ENCODE results near the gene HAUS8.

The HAUS8 gene

DNA sequence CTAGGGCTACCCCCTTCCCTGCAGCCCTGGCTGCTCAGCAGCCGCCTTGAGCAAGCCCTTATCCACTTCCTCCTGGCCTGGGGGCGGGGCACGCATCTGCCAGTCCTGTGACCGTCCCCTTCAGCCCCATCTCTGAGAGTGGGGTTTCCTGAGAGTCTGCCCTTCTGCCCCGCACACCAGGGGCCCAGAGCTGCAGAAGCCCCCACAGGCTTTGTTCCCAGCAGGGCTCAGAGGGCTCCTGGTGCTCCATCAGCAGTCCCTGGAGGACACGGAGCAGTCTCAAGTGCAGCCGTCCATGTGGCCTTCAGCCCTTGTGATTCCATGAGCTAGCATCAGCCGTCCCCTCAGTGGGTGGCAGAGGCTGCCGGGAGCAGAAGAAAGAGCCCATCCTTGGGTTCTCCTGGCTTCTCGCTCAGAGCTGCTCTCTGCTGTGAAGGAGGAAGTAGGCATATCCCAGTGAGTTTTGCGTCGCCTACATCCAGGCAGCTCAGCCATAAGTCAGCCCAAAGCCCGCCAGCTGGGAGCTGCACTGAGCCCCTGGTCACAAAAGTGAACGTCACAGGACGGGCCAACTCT lies 16.6 kb upstream of the HAUS8 start:
- peak; percentile 55 to 67 for DNase-seq

DNA sequence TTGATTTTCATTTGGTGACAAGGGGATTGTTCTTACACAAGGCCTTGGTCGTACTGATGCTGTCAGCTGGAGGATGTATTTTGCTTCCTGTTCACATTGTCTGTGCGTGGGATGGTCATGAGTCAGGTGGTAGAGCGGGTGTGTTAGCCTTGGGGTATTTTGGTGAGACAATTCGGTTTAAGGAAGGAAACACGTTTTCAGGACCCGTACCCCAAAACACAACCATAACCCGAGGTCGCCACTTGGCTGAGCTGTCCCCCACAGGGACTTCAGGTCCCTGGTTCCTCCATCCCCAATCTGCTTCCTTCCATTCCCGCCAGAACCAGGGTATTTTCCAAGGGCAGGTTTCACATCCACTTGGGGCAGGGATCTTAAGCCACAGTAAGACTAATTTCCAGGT lies 15.3 kb upstream of the HAUS8 start:
- no peak for DNase-seq
- no peak for TF ChIP-seq POLR2A (IDR thresholded peaks at IDR 0.05; ENCODE audit: low read length)
- TF ChIP-seq GATA1 (IDR thresholded peaks at IDR 0.05; ENCODE audit: low read depth, low read length) = no peak

More for the DNA sequence above, 16.6 kb upstream of the HAUS8 start:
- TF ChIP-seq POLR2A (IDR thresholded peaks at IDR 0.05; ENCODE audit: low read length) (no peak), GATA1 (IDR thresholded peaks at IDR 0.05; ENCODE audit: low read depth, low read length) (no peak)

DNA sequence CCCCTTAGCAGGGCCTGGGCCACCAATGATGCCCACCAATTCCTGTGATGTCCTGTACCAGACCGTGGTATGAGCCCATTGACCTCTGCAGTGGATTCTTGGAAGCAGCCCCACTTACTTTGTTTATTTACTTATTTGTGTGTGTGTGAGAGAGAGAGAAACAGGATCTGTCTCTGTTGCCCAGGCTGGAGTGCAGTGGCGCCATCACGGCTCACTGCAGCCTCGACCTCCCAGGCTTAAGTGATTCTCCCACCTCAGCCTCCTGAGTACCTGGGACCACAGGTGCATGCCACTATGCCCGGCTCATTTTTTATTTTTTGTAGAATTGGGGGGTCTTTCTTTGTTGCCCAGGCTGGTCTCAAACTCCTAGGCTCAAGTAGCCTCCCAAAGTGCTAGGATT lies 13.3 kb upstream of the HAUS8 start:
- TF ChIP-seq GATA1 (IDR thresholded peaks at IDR 0.05; ENCODE audit: low read depth, low read length) (no peak), POLR2A (IDR thresholded peaks at IDR 0.05; ENCODE audit: low read length) (no peak)
- no peak for DNase-seq

DNA sequence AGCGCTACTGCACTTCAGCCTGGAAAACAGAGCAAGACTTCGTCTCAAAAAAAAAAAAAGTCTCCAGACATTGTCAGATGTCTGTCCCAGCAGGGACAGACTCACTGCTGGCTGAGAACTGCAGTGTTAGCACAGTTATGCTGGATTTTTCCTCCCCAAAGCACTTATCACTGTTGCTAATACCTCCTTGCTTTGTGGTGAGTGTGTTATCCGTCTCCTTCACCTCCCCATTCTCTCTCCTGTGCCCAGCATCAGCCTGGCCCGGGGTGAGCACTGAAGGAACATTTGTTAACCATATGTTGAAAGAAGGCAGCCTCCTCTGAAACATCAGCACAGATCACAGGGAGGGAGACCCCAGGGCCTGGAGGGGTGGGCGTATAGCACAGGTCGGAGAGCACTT lies 11.6 kb upstream of the HAUS8 start:
- DNase-seq = no peak
- no peak for TF ChIP-seq POLR2A (IDR thresholded peaks at IDR 0.05; ENCODE audit: low read length)
- TF ChIP-seq GATA1 (IDR thresholded peaks at IDR 0.05; ENCODE audit: low read depth, low read length) = no peak

DNA sequence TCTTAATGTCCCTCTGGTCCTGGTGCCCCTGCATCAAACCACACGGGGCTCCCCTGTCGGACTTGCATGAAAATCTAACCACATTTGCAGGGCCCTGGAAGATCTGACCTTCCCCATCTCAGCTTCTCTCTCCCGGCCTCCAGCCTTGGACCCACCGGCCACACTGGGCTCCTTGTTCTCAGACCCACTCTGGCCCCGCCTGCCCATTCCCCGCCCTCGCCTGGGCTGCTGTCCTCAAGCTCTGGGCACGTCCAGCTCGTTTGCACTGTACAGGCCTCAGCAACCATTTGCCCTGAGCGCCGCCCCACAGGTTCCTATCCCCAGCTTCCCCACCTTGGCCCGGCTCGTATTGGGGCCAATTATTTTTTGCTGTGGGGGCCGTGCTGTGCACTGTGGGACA lies 10.9 kb upstream of the HAUS8 start:
- DNase-seq = no peak
- TF ChIP-seq POLR2A (IDR thresholded peaks at IDR 0.05; ENCODE audit: low read length) (no peak), GATA1 (IDR thresholded peaks at IDR 0.05; ENCODE audit: low read depth, low read length) (no peak)

DNA sequence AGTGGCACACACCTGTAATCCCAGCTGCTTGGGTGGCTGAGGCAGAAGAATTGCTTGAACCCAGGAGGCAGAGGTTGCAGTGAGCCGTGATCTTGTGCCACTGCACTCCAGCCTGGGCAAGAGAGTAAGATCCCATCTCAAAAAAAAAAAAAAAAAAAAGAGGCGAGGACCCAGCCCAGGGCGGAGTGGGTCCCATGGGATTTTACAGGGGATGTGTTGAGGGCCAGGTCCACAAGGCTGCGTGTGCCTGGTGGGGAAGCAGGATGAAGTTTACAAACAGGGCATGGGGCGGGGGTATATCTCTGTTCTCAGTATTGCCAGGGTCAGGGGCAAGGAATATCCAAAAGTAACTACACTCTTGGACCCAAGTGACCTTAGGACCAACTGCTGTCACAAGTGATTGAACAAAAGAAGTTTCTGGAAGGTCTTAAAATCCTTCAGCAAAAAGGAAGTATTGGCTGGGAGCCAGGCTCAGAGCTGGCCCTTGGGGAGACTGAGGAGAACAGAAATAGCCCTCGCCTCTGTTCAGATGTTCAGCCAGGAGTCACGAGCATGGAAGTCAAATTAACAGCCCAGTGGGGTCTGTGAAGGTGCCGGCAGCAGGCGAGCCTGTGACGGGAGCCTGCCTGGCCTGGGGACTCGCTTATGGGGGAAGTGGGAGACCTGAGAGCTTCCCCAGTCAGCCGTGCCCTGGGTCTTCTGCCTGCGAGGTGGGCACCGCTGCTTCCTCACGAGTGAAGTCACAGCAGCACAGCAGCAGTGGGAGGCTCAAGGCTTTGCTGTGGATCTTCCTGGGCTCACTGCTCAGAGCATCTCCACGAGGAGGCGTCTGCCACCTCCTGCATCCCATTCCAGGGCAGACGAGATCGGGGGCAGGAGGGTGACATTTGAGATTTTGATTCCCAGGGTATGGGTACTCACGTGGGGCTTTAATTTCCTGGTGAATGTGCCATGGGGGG lies 6.7 kb upstream of the HAUS8 start:
- DNase-seq = no peak
- TF ChIP-seq GATA1 (IDR thresholded peaks at IDR 0.05; ENCODE audit: low read depth, low read length) (no peak), POLR2A (IDR thresholded peaks at IDR 0.05; ENCODE audit: low read length) (no peak)

DNA sequence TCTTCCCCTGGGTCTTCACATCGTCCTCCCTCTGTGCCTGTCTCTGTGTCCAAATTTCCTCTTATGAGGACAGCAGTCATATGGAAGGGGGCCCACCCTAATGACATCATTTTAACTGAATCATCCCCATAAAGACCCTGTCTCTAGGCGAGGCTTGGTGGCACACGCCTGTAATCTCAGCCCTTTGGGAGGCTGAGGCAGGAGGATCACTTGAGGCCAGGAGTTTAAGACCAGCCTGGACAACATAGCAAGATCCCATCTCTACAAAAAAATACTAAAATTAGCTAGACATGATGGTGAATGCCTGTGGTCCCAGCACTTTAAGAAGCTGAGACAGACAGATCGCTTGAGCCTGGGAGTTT lies 5.2 kb upstream of the HAUS8 start:
- peak in 1 of 2 experiments; percentile 39 for DNase-seq
- no peak for TF ChIP-seq POLR2A (IDR thresholded peaks at IDR 0.05; ENCODE audit: low read length)
- TF ChIP-seq GATA1 (IDR thresholded peaks at IDR 0.05; ENCODE audit: low read depth, low read length) = no peak

DNA sequence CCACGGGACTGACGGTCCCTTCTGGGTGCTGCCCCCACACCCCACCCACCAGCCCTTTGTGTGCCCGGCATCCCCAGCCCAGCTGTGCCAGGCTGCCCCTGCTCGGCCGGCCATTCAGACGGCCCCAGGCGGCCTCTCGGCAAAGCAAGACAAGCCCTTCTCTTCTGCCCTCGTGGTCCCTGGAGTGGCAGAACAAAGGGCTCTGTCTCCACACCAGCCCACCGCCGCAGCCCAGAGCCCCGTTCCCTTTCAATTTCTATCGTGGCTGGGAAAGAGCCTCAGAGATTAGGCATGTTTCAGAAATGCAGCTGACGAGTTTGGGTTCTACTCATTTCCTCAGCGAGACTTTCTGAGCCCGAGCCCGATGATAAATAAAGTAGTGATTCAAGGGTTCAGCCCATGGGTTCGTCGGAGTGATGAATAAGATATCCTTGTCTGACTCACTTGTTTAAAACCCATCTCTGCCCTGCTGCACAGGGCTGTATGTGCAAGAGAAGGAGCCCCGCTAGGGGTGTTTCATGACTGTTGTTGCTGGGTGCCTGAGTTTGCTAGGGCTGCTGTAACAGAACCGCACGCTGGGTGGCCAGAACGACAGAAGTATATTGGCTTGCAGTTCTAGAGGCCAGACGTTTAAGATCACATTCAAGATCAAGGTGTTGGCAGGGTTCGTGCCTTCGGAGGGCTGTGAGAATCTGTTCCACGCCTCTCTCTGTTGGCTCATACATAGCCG lies 4.6 kb upstream of the HAUS8 start:
- no peak for TF ChIP-seq GATA1 (IDR thresholded peaks at IDR 0.05; ENCODE audit: low read depth, low read length)
- TF ChIP-seq POLR2A (IDR thresholded peaks at IDR 0.05; ENCODE audit: low read length) = no peak
- peak; percentile 18 to 55 for DNase-seq

DNA sequence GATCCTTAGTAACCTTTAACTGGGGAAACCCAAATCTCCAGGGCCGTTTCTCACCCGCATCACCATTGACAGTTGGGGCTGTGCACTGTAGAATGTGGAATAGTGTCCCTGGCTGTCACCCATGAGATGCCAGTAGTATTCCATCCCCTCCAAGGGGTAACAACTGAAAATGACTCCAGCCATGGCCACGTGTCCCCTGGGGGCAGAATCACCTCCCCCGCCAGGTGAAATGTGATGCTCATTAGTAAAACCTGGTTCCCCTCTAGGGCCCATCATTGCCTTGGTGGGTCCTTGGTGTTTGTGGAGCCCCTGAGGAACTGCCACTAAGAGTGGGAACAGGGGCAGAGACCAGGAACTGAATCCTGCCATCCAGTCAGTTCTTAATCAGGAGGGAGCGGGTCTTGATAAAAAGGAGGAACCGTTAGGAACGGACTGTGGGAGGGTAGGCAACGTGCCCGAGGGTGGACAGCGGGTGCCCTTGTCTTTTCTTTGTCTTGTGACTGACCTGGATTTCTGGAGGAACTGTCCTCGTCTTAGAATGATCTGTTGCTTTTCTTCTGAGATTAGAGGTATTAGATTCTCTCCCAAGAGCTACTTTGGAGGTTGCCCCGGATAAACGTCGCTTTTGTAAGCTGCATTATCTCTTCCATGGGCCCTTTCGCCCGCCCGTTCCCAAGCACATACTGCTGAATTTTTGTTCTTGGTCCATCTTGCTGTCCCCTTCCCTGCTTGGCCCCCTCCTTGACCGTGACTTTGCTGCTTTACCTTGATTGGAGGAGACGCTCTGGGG lies 3.9 kb upstream of the HAUS8 start:
- no peak for TF ChIP-seq POLR2A (IDR thresholded peaks at IDR 0.05; ENCODE audit: low read length)
- TF ChIP-seq GATA1 (IDR thresholded peaks at IDR 0.05; ENCODE audit: low read depth, low read length) = no peak
- no peak for DNase-seq

DNA sequence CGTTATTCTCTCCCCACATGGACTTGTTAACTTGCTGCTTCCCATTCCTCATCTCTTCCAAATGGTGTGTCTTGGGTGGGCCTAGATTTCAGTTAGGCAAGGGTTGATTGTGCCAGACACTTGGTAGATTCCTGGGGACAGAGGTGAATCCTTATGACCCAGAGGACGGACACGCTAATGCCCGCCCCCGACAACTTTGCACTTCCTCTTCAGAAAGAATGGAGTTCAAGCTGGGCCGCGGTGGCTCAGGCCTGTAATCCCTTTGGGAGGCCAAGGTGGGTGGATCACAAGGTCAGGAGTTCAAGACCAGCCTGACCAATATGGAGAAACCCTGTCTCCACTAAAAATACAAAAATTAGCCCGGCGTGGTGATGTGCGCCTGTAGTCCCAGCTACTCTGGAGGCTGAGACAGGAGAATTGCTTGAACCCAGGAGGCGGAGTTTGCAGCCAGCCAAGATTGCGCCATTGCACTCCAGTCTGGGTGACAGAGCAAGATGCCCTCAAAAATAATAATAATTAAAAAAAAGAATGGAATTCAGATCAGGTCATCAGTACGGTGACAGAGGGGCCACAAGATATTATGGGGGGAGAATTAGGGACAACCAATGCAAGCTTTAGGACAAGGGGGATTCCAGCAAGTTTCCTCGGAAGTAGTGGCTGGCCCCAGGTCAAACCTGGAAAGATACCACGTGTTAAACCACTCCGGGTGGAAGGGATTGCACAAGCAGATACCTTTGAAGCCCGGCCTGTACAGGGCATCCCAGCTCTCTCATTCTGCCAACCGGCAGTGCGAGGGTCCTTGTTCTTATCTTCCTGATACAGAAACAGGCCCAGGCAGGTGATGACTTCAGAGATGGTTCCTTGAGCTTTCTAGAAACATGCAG lies 3.0 kb upstream of the HAUS8 start:
- DNase-seq = no peak
- TF ChIP-seq POLR2A (IDR thresholded peaks at IDR 0.05; ENCODE audit: low read length) (no peak), GATA1 (IDR thresholded peaks at IDR 0.05; ENCODE audit: low read depth, low read length) (no peak)

DNA sequence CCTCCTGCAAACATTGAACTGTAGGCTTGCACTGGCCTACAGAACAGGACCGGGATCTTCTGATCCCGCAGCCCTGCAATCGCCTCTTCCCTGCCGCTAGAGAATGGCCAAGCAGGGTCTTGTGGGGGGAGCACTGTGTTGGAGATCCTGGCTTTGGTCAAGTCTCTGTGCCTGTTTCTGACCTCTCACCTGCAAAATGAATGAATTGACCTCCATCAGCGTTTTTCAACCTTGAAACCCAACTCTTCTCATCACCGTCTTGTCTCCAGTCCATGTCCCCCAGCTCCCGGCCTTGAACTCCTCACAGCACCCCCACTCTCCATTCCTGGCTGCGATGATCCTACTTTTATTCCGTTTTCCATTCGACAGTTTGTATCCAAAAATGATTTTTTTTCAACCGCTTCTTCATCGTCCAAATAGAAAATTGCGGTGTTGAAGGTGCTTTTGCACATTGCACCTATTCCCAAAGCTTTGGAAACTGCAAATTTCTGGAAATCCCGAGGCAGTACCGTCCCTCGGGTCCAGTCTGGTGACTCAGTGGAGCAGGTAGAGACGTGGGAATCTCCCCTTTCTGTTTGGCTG lies 2.3 kb upstream of the HAUS8 start:
- TF ChIP-seq GATA1 (IDR thresholded peaks at IDR 0.05; ENCODE audit: low read depth, low read length) = no peak
- DNase-seq = no peak

DNA sequence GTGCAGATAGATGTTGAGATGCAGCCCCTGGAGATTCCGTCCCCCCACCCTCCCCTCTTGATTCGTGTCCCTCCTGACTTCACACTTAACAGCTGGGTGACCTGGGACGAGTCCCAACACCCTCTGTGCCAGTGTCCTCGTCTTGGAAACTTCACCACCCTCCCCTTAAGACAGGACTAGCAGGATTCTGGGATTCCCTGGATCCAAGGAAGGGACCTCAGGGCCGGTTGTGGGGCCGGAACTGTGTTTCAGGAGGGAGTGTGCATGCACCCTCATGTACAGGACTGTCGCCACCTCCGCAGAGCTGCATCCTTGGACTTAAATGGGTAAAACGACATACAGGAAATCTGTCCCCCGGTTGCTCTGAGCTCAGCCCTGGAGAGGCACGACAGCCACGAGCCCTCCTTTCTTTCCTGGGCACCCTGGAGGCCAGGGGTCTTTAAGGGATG lies 1.3 kb upstream of the HAUS8 start:
- no peak for TF ChIP-seq POLR2A (IDR thresholded peaks at IDR 0.05; ENCODE audit: low read length)
- peak; percentile 44 to 50 for DNase-seq
